Tibial artery (tissue), 4 donors: ENCODE data around the gene ADCY9.

ENCODE experiments used
- DNase-seq, 2 donors: peaks; one replicate each; pipeline ENCODE4 v3.0.0-alpha.2; 2019
- H3K27ac ChIP-seq, 2 donors: fragments of 200-600 bp; sonication (generic) in 1 of 2; 1 replicate in 1 of 2; 2 replicates in 1 of 2; pipeline ENCODE4 v1.5.1; 2018 to 2019; ENCODE audit warnings: mild to moderate bottlenecking in 1 of 2
- H3K27me3 ChIP-seq, 2 donors: fragments of 200-600 bp; sonication (generic) in 1 of 2; one replicate each; pipeline versions ENCODE4 v1.5.1 to v1.6.0; 2016 to 2019
- H3K36me3 ChIP-seq, 3 donors: fragments of 200-600 bp; sonication (generic) in 2 of 3; one replicate each; pipeline ENCODE4 v1.5.1; 2016 to 2019; ENCODE audit warnings: mild to moderate bottlenecking in 2 of 3
- H3K4me1 ChIP-seq, 4 donors: fragments of 200-600 bp; sonication (generic) in 2 of 4; 1 replicate in 3 of 4; 2 replicates in 1 of 4; pipeline ENCODE4 v1.5.1; 2016 to 2019
- H3K4me3 ChIP-seq, 2 donors: fragments of 200-600 bp; sonication (generic) in 1 of 2; 1 replicate in 1 of 2; 2 replicates in 1 of 2; pipeline ENCODE4 v1.5.1; 2018 to 2019; ENCODE audit warnings: mild to moderate bottlenecking in 2 of 2
- H3K9me3 ChIP-seq, 3 donors: fragments of 200-600 bp; sonication (generic) in 1 of 3; one replicate each; pipeline ENCODE4 v1.5.1; 2016 to 2019
- intact Hi-C: fragments of 100-400 bp; cut with DNase I; formaldehyde crosslinking; loops from one replicate; pipeline ENCODE4 v1.15.0; 2023; ENCODE audit warnings: low total_unique reads
- TF ChIP-seq, protein P1 (sequence below), 2 experiments: fragments of 200-600 bp in 1 of 2; fragments of 450-650 bp in 1 of 2; IDR thresholded peaks; one replicate each; pipeline ENCODE4 v1.5.1; 2017 to 2019; ENCODE audit warnings: antibody characterized with exemption in 2 of 2, mild to moderate bottlenecking in 1 of 2, moderate library complexity in 1 of 2

ADCY9 gene

GRCh38 chr16:4028144-4028543, 88.1 kb downstream of the ADCY9 start:
- no peaks in the 10 kb centered on the region for H3K27me3 ChIP-seq
- no peak overlapping the region for H3K27ac ChIP-seq
- TF ChIP-seq, protein P1, sequence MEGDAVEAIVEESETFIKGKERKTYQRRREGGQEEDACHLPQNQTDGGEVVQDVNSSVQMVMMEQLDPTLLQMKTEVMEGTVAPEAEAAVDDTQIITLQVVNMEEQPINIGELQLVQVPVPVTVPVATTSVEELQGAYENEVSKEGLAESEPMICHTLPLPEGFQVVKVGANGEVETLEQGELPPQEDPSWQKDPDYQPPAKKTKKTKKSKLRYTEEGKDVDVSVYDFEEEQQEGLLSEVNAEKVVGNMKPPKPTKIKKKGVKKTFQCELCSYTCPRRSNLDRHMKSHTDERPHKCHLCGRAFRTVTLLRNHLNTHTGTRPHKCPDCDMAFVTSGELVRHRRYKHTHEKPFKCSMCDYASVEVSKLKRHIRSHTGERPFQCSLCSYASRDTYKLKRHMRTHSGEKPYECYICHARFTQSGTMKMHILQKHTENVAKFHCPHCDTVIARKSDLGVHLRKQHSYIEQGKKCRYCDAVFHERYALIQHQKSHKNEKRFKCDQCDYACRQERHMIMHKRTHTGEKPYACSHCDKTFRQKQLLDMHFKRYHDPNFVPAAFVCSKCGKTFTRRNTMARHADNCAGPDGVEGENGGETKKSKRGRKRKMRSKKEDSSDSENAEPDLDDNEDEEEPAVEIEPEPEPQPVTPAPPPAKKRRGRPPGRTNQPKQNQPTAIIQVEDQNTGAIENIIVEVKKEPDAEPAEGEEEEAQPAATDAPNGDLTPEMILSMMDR (IDR thresholded peaks at IDR 0.05): no peak
- no peak for DNase-seq
- no peak overlapping the region for H3K4me3 ChIP-seq
- no peaks in the 10 kb centered on the region for H3K9me3 ChIP-seq
- intact Hi-C loops: no loop called here
- peaks cover 0 to 4% (median 0%) of the 10 kb centered on the region in 3 donors for H3K36me3 ChIP-seq
- H3K4me1 ChIP-seq: peaks cover 0 to 14% (median 0%) of the 10 kb centered on the region in 4 donors

DNA sequence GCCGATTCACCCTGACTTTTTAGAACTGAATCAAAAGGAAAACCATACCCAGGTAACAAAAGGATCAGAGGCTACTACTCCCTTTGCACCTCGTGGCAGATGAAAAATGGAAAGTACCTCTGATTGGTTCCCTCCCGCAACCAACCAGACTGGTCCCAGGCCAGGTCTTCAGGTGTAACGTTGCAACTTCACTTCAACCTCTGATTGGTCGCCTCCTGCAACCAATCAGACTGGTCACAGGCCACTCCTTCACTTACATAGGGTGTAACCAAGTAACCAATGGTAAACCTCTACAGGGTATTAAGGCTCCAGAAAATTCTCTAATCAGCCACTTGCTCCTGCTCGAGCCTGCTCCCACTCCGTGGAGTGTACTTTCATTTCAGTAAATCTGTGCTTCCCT, 89.4 kb downstream of the ADCY9 start:
- Histone ChIP-seq H3K4me3 (no peak overlapping the region), H3K27ac (no peak overlapping the region), H3K36me3 (peaks cover 0 to 4% (median 0%) of the 10 kb centered on the region in 3 donors), H3K4me1 (peaks cover 0 to under 1% (median 0%) of the 10 kb centered on the region in 4 donors), H3K27me3 (no peaks in the 10 kb centered on the region), H3K9me3 (no peaks in the 10 kb centered on the region)
- TF ChIP-seq, protein P1 (IDR thresholded peaks at IDR 0.05): no peak
- DNase-seq: no peak
- intact Hi-C loops: no loop called here

DNA sequence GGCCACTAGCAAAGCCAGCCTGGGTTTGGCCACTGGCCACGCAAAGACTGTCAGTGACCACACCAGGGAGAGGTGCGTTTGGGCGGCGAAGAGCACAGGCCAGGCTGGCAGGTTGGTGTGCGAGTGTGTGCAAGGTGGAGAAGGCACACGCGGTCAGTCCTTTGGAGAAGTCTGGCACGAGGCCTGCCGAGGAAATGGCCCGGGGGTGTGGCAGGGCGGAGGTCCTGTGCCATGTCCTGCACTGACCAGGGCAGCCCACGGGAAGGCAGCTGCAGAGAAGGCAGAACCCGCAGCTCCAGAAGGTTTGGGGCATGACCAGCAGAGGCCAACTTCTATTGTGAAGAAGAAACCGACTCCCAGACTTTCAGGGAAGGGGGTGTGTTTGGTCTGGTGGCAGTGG, 90.8 kb downstream of the ADCY9 start:
- TF ChIP-seq, protein P1 (IDR thresholded peaks at IDR 0.05): no peak
- H3K27ac ChIP-seq: no peak overlapping the region
- peaks cover 0 to 2% (median 0%) of the 10 kb centered on the region in 3 donors for H3K36me3 ChIP-seq
- no peaks in the 10 kb centered on the region for H3K27me3 ChIP-seq
- H3K4me3 ChIP-seq: no peak overlapping the region
- no peaks in the 10 kb centered on the region for H3K9me3 ChIP-seq
- DNase-seq: no peak
- intact Hi-C loops: no loop called here
- peaks cover 0 to 7% (median 3%) of the 10 kb centered on the region in 4 donors for H3K4me1 ChIP-seq

GRCh38 chr16:4021916-4022315, 94.3 kb downstream of the ADCY9 start:
- Histone ChIP-seq H3K36me3 (no peaks in the 10 kb centered on the region), H3K27ac (no peak overlapping the region), H3K4me3 (no peak overlapping the region), H3K4me1 (peaks cover 0 to 22% (median 13%) of the 10 kb centered on the region in 4 donors), H3K9me3 (no peaks in the 10 kb centered on the region), H3K27me3 (no peaks in the 10 kb centered on the region)
- no peak for DNase-seq
- intact Hi-C loops: no loop called here
- TF ChIP-seq, protein P1 (IDR thresholded peaks at IDR 0.05): no peak

DNA sequence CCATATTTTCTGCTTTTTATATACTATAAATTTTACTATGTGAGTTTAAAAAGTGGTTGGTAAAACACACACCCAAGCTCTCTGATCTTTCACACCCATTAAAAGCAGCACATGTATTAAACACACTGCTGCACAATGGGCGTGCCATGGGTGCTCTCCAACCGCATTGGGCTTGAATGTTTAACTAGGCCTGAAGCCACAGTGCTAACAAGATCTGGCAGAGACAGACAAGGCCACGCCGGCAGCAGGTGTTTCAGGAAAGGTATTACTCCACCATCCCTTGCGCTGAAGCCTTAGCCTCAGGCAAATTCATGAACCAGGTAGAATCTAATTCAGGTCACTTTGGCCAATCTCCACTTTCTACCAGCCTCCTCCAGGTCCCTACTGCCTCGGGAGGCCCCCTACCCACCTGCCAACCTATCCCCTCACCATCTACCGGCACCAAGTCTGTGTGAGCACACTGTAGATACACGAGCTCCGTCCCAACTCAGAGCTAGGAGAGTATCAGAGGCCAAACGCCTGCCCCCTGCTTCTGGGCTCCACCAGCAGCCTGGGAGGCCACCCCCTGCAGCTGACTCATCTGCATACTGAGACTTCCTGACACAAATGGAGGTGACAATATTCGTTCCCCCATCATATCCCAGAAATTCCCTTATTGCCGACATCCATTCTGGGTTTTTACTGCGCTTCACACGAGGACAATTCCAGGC, 95.0 kb downstream of the ADCY9 start:
- Histone ChIP-seq H3K27me3 (no peaks in the 10 kb centered on the region), H3K27ac (no peak overlapping the region), H3K4me3 (no peak overlapping the region), H3K36me3 (no peaks in the 10 kb centered on the region), H3K9me3 (no peaks in the 10 kb centered on the region), H3K4me1 (peaks cover 0 to 22% (median 13%) of the 10 kb centered on the region in 4 donors)
- intact Hi-C loops: no loop called here
- no peak for DNase-seq
- TF ChIP-seq, protein P1 (IDR thresholded peaks at IDR 0.05): no peak
